Measurements from ENCODE around the gene SCRN3.
"Not testable (repeated sequence)": the region's sequence is repeated elsewhere in the genome, so short reads cannot be mapped to it uniquely, and the experiment has no call there.

The SCRN3 gene

GRCh38 chr2:174410039-174410438 lies 14.5 kb downstream of the SCRN3 start:
- not testable (repeated sequence) for DNase-seq (ENCODE audit: low spot score)

GRCh38 chr2:174412256-174412655 lies 16.7 kb downstream of the SCRN3 start:
- no peak for DNase-seq (ENCODE audit: low spot score)

GRCh38 chr2:174428214-174428613 lies 32.7 kb downstream of the SCRN3 start:
- no peak for DNase-seq (ENCODE audit: low spot score)

GRCh38 chr2:174430066-174430465 lies 34.5 kb downstream of the SCRN3 start:
- DNase-seq (ENCODE audit: low spot score): no peak

GRCh38 chr2:174431902-174432301 lies 36.4 kb downstream of the SCRN3 start:
- no peak for DNase-seq (ENCODE audit: low spot score)

- no peak for DNase-seq (ENCODE audit: low spot score)
Measured at GRCh38 chr2:174436351-174436750, 40.8 kb downstream of the SCRN3 start.

GRCh38 chr2:174438146-174438886 lies 42.8 kb downstream of the SCRN3 start:
- no peak for DNase-seq (ENCODE audit: low spot score)

GRCh38 chr2:174439323-174439722 lies 43.8 kb downstream of the SCRN3 start:
- DNase-seq (ENCODE audit: low spot score): no peak

GRCh38 chr2:174439950-174440349 lies 44.4 kb downstream of the SCRN3 start:
- no peak for DNase-seq (ENCODE audit: low spot score)

GRCh38 chr2:174442546-174443510 lies 47.3 kb downstream of the SCRN3 start:
- no peak for DNase-seq (ENCODE audit: low spot score)

- DNase-seq (ENCODE audit: low spot score): no peak
Measured at GRCh38 chr2:174444761-174445160, 49.2 kb downstream of the SCRN3 start.

GRCh38 chr2:174445248-174445647 lies 49.7 kb downstream of the SCRN3 start:
- DNase-seq (ENCODE audit: low spot score): no peak

GRCh38 chr2:174446531-174446930 lies 51.0 kb downstream of the SCRN3 start:
- DNase-seq (ENCODE audit: low spot score): no peak

GRCh38 chr2:174449033-174449432 lies 53.5 kb downstream of the SCRN3 start:
- no peak for DNase-seq (ENCODE audit: low spot score)

GRCh38 chr2:174450021-174450816 lies 54.7 kb downstream of the SCRN3 start:
- no peak for DNase-seq (ENCODE audit: low spot score)

GRCh38 chr2:174454566-174454965 lies 59.0 kb downstream of the SCRN3 start:
- DNase-seq (ENCODE audit: low spot score): no peak

GRCh38 chr2:174461221-174461620 lies 65.7 kb downstream of the SCRN3 start:
- no peak for DNase-seq (ENCODE audit: low spot score)

GRCh38 chr2:174465327-174465726 lies 69.8 kb downstream of the SCRN3 start:
- no peak for DNase-seq (ENCODE audit: low spot score)

- no peak for DNase-seq (ENCODE audit: low spot score)
Measured at GRCh38 chr2:174473796-174474195, 78.3 kb downstream of the SCRN3 start.

- DNase-seq (ENCODE audit: low spot score): no peak
Measured at GRCh38 chr2:174477759-174478158, 82.2 kb downstream of the SCRN3 start.

Measured in hematopoietic multipotent progenitor cell treated with erythropoietin and hydrocortisone succinate and interleukin-3 and kit ligand, for 15 days (in vitro differentiated cells).